Measurements from ENCODE around the gene MALAT1.

DNA sequence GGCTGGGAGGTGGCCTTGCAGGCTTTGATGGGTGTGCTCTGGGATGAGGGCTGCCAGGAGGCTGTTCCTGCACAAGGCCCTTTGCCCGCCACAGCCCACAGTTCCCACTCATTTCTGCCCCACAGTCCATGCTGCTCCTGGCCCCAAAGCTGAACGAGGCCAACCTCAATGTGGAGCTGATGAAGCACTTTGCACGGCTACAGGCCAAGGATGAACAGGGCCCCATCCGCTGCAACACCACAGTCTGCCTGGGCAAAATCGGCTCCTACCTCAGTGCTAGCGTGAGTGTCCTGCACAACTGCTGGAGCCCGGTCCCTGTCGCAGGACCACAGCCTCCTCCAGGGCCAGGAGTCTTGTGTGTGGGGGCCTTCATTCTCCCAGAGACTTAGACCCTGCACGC, 36.3 kb downstream of the MALAT1 start:
- TF ChIP-seq, protein P1, sequence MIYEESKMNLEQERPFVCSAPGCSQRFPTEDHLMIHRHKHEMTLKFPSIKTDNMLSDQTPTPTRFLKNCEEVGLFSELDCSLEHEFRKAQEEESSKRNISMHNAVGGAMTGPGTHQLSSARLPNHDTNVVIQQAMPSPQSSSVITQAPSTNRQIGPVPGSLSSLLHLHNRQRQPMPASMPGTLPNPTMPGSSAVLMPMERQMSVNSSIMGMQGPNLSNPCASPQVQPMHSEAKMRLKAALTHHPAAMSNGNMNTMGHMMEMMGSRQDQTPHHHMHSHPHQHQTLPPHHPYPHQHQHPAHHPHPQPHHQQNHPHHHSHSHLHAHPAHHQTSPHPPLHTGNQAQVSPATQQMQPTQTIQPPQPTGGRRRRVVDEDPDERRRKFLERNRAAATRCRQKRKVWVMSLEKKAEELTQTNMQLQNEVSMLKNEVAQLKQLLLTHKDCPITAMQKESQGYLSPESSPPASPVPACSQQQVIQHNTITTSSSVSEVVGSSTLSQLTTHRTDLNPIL (CRISPR knock-in tag; IDR thresholded peaks at IDR 0.05; ENCODE audit: low read depth), result no peak
- no peak for TF ChIP-seq OSR1 (CRISPR knock-in tag; IDR thresholded peaks at IDR 0.05)
- TF ChIP-seq ARNTL (CRISPR knock-in tag; IDR thresholded peaks at IDR 0.05; ENCODE audit: borderline replicate concordance, low read depth), result no peak
- TF ChIP-seq, protein P2, sequence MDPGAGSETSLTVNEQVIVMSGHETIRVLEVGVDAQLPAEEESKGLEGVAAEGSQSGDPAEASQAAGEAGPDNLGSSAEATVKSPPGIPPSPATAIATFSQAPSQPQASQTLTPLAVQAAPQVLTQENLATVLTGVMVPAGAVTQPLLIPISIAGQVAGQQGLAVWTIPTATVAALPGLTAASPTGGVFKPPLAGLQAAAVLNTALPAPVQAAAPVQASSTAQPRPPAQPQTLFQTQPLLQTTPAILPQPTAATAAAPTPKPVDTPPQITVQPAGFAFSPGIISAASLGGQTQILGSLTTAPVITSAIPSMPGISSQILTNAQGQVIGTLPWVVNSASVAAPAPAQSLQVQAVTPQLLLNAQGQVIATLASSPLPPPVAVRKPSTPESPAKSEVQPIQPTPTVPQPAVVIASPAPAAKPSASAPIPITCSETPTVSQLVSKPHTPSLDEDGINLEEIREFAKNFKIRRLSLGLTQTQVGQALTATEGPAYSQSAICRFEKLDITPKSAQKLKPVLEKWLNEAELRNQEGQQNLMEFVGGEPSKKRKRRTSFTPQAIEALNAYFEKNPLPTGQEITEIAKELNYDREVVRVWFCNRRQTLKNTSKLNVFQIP (CRISPR knock-in tag; IDR thresholded peaks at IDR 0.05; ENCODE audit: borderline replicate concordance, low read depth), result no peak
- TF ChIP-seq RARB (CRISPR knock-in tag; IDR thresholded peaks at IDR 0.05), result no peak

Measured in SK-N-SH treated with all-trans-retinoic acid at 6 μM for 48 hours (cell line).